ENCODE results near the gene GNG12.

DNA sequence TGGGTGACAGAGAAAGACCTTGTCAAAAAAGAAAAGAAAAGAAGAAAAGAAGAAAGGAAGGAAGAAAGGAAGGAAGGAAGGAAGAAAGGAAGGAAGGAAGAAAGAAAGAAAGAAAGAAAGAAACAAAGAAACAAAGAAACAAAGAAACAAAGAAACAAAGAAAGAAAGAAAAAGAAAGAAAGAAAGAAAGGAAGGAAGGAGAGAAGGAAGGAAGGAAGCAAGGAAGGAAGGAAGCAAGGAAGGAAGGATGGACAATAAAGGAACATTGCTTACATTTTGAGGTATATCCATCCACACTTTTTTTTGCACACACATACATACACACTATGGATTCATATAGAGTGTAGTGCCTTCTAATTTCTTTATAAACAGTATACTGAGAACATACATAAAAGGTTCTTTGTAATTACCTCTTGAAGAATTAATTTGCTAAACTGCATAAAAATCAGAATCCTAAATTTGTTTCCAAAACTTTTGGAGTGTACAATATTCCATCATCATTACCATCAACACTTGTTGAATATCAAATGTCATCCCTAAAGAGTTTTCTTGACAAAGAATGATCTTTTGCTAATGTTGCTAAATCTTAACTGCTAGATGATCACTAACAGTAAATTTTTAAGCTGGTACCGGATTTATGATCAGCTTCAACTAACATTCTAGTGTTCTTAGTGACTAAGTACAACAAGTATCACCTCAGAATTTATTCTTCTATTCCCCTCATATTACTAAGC is 159.6 kb downstream of the GNG12 start:
- TF ChIP-seq, protein P1, sequence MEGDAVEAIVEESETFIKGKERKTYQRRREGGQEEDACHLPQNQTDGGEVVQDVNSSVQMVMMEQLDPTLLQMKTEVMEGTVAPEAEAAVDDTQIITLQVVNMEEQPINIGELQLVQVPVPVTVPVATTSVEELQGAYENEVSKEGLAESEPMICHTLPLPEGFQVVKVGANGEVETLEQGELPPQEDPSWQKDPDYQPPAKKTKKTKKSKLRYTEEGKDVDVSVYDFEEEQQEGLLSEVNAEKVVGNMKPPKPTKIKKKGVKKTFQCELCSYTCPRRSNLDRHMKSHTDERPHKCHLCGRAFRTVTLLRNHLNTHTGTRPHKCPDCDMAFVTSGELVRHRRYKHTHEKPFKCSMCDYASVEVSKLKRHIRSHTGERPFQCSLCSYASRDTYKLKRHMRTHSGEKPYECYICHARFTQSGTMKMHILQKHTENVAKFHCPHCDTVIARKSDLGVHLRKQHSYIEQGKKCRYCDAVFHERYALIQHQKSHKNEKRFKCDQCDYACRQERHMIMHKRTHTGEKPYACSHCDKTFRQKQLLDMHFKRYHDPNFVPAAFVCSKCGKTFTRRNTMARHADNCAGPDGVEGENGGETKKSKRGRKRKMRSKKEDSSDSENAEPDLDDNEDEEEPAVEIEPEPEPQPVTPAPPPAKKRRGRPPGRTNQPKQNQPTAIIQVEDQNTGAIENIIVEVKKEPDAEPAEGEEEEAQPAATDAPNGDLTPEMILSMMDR (IDR thresholded peaks at IDR 0.05), result no peak
- no peak for TF ChIP-seq POLR2A (IDR thresholded peaks at IDR 0.05)

All from adrenal gland (tissue), 5 donors.